Mesenchymal stem cell (in vitro differentiated cells and primary cell): ENCODE measurements around the gene TIAM1.
A peak's percentile ranks its signal among the peaks of the same experiment; 100 is the strongest.

Source experiments
- DNase-seq: peaks from one replicate; pipeline ENCODE4 v3.0.0-alpha.2; 2013
- H2AFZ ChIP-seq: one replicate; pipeline ENCODE4 v1.6.1; 2013; ENCODE audit warnings: low read depth, mild to moderate bottlenecking, control low read depth, inconsistent platforms, low read length, moderate library complexity
- H2AK5ac ChIP-seq: 2 replicates; pipeline ENCODE4 v1.6.1; 2013; ENCODE audit warnings: low read length, moderate library complexity, mild to moderate bottlenecking, inconsistent platforms; ENCODE audit not compliant: severe bottlenecking
- H2BK120ac ChIP-seq: one replicate; pipeline ENCODE4 v1.6.1; 2013; ENCODE audit warnings: low read depth, mild to moderate bottlenecking, inconsistent platforms, low read length, moderate library complexity
- H2BK12ac ChIP-seq, 2 experiments: one replicate each; pipeline ENCODE4 v1.6.1; 2013; ENCODE audit warnings: inconsistent platforms in 2 of 2, low read length in 2 of 2, mild to moderate bottlenecking in 2 of 2, moderate library complexity in 2 of 2, control low read depth in 1 of 2
- H2BK15ac ChIP-seq: one replicate; pipeline ENCODE4 v1.6.1; 2013; ENCODE audit warnings: mild to moderate bottlenecking, low read depth, inconsistent platforms; ENCODE audit not compliant: poor library complexity, severe bottlenecking
- H2BK5ac ChIP-seq: 2 replicates; pipeline ENCODE4 v1.6.1; 2013; ENCODE audit warnings: low read depth, mild to moderate bottlenecking, low read length, control low read depth, inconsistent platforms; ENCODE audit not compliant: poor library complexity, severe bottlenecking
- H3K14ac ChIP-seq, 2 experiments: one replicate each; pipeline ENCODE4 v1.6.1; 2013; ENCODE audit warnings: inconsistent platforms in 2 of 2, low read length in 2 of 2, control low read depth in 1 of 2, mild to moderate bottlenecking in 1 of 2, moderate library complexity in 1 of 2
- H3K18ac ChIP-seq, 2 experiments: one replicate each; pipeline ENCODE4 v1.6.1; 2013; ENCODE audit warnings: inconsistent platforms in 2 of 2, low read length in 2 of 2, control low read depth in 1 of 2, low read depth in 1 of 2, mild to moderate bottlenecking in 1 of 2
- H3K23ac ChIP-seq, 2 experiments: one replicate each; pipeline ENCODE4 v1.6.1; 2013; ENCODE audit warnings: inconsistent platforms in 2 of 2, low read length in 2 of 2, mild to moderate bottlenecking in 2 of 2, moderate library complexity in 2 of 2, control low read depth in 1 of 2
- H3K27ac ChIP-seq: 2 replicates; pipeline ENCODE4 v1.5.1; 2013; ENCODE audit warnings: mild to moderate bottlenecking, moderate library complexity, low read length, control low read depth, inconsistent platforms; ENCODE audit not compliant: poor library complexity, severe bottlenecking
- H3K27me3 ChIP-seq, 2 experiments: 2 replicates each; pipeline versions ENCODE4 v1.6.1 to v1.7.0; 2013; ENCODE audit warnings: low read length in 2 of 2, mild to moderate bottlenecking in 2 of 2, moderate library complexity in 2 of 2, control low read depth in 1 of 2, inconsistent platforms in 1 of 2; ENCODE audit not compliant: control insufficient read depth in 1 of 2, insufficient read depth in 1 of 2
- H3K36me3 ChIP-seq, 2 experiments: 2 replicates each; pipeline versions ENCODE4 v1.6.1 to v1.7.0; 2013; ENCODE audit warnings: low read length in 2 of 2, control low read depth in 1 of 2, inconsistent platforms in 1 of 2, low read depth in 1 of 2, mild to moderate bottlenecking in 1 of 2; ENCODE audit not compliant: insufficient read depth in 2 of 2, control insufficient read depth in 1 of 2
- H3K4ac ChIP-seq, 2 experiments: one replicate each; pipeline ENCODE4 v1.6.1; 2013; ENCODE audit warnings: inconsistent platforms in 2 of 2, low read length in 2 of 2, mild to moderate bottlenecking in 2 of 2, moderate library complexity in 2 of 2, control low read depth in 1 of 2, low read depth in 1 of 2
- H3K4me1 ChIP-seq: 2 replicates; pipeline ENCODE4 v1.6.1; 2013; ENCODE audit warnings: low read depth, low read length, control low read depth; ENCODE audit not compliant: control insufficient read depth, insufficient read depth
- H3K4me2 ChIP-seq: 2 replicates; pipeline ENCODE4 v1.6.1; 2013; ENCODE audit warnings: low read length, mild to moderate bottlenecking, inconsistent platforms; ENCODE audit not compliant: poor library complexity, severe bottlenecking
- H3K4me3 ChIP-seq, 2 experiments: 2 replicates each; pipeline versions ENCODE4 v1.5.1 to v1.7.0; 2013; ENCODE audit warnings: low read length in 2 of 2, mild to moderate bottlenecking in 2 of 2, control low read depth in 1 of 2, low read depth in 1 of 2; ENCODE audit not compliant: insufficient read depth in 1 of 2
- H3K79me1 ChIP-seq: replicated peaks from 2 replicates; pipeline ENCODE4 v1.6.1; 2013; ENCODE audit warnings: mild to moderate bottlenecking, control low read depth, low read length, inconsistent platforms; ENCODE audit not compliant: poor library complexity, severe bottlenecking
- H3K9ac ChIP-seq: 2 replicates; pipeline ENCODE4 v1.7.0; 2013; ENCODE audit warnings: mild to moderate bottlenecking, low read length, moderate library complexity
- H3K9me3 ChIP-seq: 2 replicates; pipeline ENCODE4 v1.7.0; 2013; ENCODE audit warnings: mild to moderate bottlenecking, low read length; ENCODE audit not compliant: control insufficient read depth
- H4K8ac ChIP-seq: one replicate; pipeline ENCODE4 v1.6.1; 2013; ENCODE audit warnings: inconsistent platforms, mild to moderate bottlenecking, low read length, moderate library complexity
- H4K91ac ChIP-seq: one replicate; pipeline ENCODE4 v1.6.1; 2013; ENCODE audit warnings: mild to moderate bottlenecking, low read length, inconsistent platforms
- WGBS: methylation state at CpG from one replicate; pipeline ENCODE4 v1.1.7; 2013; ENCODE audit warnings: mixed read lengths; 5-methylcytosine and 5-hydroxymethylcytosine counted together

Gene TIAM1

DNA sequence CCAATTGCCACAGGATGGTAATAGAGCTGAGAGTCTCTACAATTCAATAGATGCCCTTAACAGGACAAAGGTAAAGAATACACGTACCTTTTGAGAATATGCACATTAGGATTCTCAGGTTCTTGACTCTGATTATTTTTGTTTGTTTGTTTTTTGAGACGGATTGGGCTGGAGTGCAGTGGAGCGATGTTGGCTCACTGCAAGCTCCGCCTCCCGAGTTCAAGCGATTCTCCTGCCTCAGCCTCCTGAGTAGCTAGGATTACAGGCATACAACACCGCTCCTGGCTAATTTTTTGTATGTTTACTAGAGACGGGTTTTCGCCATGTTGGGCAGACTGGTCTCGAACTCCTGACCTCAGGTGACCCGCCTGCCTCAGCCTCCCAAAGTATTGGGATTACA, 48.4 kb downstream of the TIAM1 start:
- H3K79me1 ChIP-seq: peaks cover 5% of the 10 kb centered on the region
- H3K4me2 ChIP-seq: no peak overlapping the region
- no peaks in the 10 kb centered on the region for H3K9me3 ChIP-seq
- H2AK5ac ChIP-seq: no peak overlapping the region
- peaks cover 6% of the 10 kb centered on the region for H3K4me1 ChIP-seq
- H3K27ac ChIP-seq: no peak overlapping the region
- H3K36me3 ChIP-seq: no peaks in the 10 kb centered on the region
- no peak overlapping the region for H3K4me3 ChIP-seq
- no peak overlapping the region for H3K9ac ChIP-seq
- H4K91ac ChIP-seq: no peak overlapping the region
- no peak overlapping the region for H2BK12ac ChIP-seq
- H2BK15ac ChIP-seq: no peak overlapping the region
- no peak overlapping the region for H2BK5ac ChIP-seq
- H2AFZ ChIP-seq: no peak overlapping the region
- no peak overlapping the region for H2BK120ac ChIP-seq
- no peak overlapping the region for H3K4ac ChIP-seq
- no peak overlapping the region for H3K14ac ChIP-seq
- no peak overlapping the region for H3K18ac ChIP-seq
- DNase-seq: no peak
- H4K8ac ChIP-seq: no peak overlapping the region
- 97% methylated on average over 11 of the region's 11 CpGs for WGBS
- no peak overlapping the region for H3K23ac ChIP-seq
- H3K27me3 ChIP-seq: no peaks in the 10 kb centered on the region

DNA sequence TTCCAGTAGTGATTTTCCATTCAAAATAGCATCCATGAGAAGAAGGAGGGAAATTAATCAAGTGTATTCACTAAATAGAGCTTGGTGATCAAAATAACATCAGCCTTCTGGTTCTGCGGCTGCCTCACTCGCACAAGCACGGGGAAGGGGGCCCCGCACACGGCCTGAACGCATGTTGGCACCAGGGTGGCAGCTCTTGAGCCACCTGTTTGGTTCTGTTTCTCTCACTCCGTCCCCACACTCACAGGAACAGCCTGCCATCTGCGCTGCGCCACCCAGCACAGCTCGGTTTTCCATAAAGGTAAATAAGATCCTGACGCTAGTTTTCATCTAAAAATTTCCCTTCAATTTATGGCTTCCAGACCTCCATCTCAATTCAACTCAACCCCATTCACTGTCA, 49.4 kb downstream of the TIAM1 start:
- WGBS: 97% methylated on average over 11 of the region's 11 CpGs
- H2BK5ac ChIP-seq: no peak overlapping the region

DNA sequence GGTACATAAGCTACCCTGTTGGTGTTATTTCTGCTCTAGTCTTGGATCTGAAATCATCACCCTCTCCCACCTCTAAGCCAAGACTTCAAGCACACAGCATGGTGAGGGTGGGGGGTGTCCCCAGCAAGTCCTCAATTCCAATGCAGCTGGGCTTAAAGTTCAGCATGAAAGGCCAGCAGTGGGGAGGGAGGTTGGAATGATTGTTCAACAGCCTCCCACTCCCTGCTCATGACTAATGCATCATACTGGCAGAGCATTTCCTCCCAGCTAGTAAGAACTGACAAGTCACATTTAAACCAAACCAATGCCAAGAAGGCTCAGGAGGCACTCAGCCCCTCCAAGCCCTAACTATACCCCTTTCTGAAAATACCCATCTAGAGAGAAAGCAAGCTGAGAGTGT, 50.1 kb downstream of the TIAM1 start:
- Histone ChIP-seq H2BK5ac (no peak overlapping the region), H3K4ac (no peak overlapping the region), H3K4me2 (no peak overlapping the region), H3K27me3 (no peaks in the 10 kb centered on the region), H2BK120ac (no peak overlapping the region), H2BK12ac (no peak overlapping the region), H4K91ac (no peak overlapping the region), H3K9ac (peak overlapping the region; percentile 46), H3K79me1 (peaks cover 2% of the 10 kb centered on the region), H4K8ac (peak overlapping the region; percentile 52), H3K14ac (no peak overlapping the region), H3K23ac (no peak overlapping the region), H3K4me3 (no peak overlapping the region), H2AK5ac (no peak overlapping the region), H2AFZ (no peak overlapping the region), H3K36me3 (no peaks in the 10 kb centered on the region), H3K18ac (peak overlapping the region; percentile 28 to 42), H3K27ac (peak overlapping the region; percentile 88), H3K9me3 (no peaks in the 10 kb centered on the region), H3K4me1 (peaks cover 4% of the 10 kb centered on the region), H2BK15ac (no peak overlapping the region)
- peak; percentile 81 for DNase-seq

More for the DNA sequence above, 49.4 kb downstream of the TIAM1 start:
- H2BK12ac ChIP-seq: peak overlapping the region; percentile 60 to 97
- H2BK15ac ChIP-seq: no peak overlapping the region
- peak overlapping the region; percentile 77 for H2BK120ac ChIP-seq
- H3K18ac ChIP-seq: peak overlapping the region; percentile 71 to 77
- H2AFZ ChIP-seq: no peak overlapping the region
- DNase-seq: no peak
- no peak overlapping the region for H3K23ac ChIP-seq
- H3K79me1 ChIP-seq: peaks cover 2% of the 10 kb centered on the region
- peak overlapping the region in 1 of 2 experiments; percentile 77 for H3K4ac ChIP-seq
- no peaks in the 10 kb centered on the region for H3K27me3 ChIP-seq
- H3K9me3 ChIP-seq: no peaks in the 10 kb centered on the region
- peak overlapping the region; percentile 46 for H3K9ac ChIP-seq
- H2AK5ac ChIP-seq: peak overlapping the region; percentile 88
- H4K91ac ChIP-seq: peak overlapping the region; percentile 70
- peak overlapping the region; percentile 35 for H4K8ac ChIP-seq
- H3K4me1 ChIP-seq: peaks cover 6% of the 10 kb centered on the region
- H3K27ac ChIP-seq: peak overlapping the region; percentile 13
- H3K4me3 ChIP-seq: no peak overlapping the region
- no peak overlapping the region for H3K14ac ChIP-seq
- no peak overlapping the region for H3K4me2 ChIP-seq
- H3K36me3 ChIP-seq: no peaks in the 10 kb centered on the region

DNA sequence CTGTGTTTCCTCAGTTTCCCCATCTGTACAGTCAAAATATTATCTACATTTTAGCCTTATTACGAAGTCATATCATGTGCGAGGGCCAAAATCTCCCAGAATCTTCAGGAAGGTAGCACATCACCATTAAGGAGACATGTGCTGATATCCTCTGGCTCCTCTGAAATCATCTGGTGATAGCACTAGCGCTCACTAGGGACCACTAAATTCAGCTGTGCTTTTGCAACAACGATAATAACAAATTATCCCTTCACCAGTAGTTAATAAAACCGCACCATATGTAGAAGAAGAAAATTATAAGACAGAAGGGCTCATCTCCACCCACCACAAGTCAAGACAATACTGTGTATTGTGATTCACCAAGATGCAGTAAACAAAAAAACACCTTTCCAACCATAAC, 53.3 kb downstream of the TIAM1 start:
- DNase-seq: no peak
- WGBS: 96% methylated on average over 5 of the region's 5 CpGs

More for the DNA sequence above, 53.3 kb downstream of the TIAM1 start:
- Histone ChIP-seq H3K9ac (no peak overlapping the region), H3K36me3 (no peaks in the 10 kb centered on the region), H3K14ac (no peak overlapping the region), H3K9me3 (peaks cover 4% of the 10 kb centered on the region), H3K4me2 (no peak overlapping the region), H2BK5ac (no peak overlapping the region), H2AK5ac (no peak overlapping the region), H4K8ac (no peak overlapping the region), H3K27me3 (no peaks in the 10 kb centered on the region), H3K4me1 (peaks cover 4% of the 10 kb centered on the region), H2BK120ac (no peak overlapping the region), H3K23ac (no peak overlapping the region), H3K4me3 (no peak overlapping the region), H4K91ac (no peak overlapping the region), H2BK12ac (no peak overlapping the region), H2BK15ac (no peak overlapping the region), H3K27ac (no peak overlapping the region), H3K4ac (no peak overlapping the region), H3K79me1 (peaks cover 2% of the 10 kb centered on the region), H2AFZ (no peak overlapping the region), H3K18ac (no peak overlapping the region)
